Right forelimb (tissue), 1 donor: ENCODE data around the gene GRIN2C.

ENCODE experiments used
- DNase-seq: peaks from one replicate; pipeline ENCODE4 v3.0.0-alpha.2; 2018

The GRIN2C gene

DNA sequence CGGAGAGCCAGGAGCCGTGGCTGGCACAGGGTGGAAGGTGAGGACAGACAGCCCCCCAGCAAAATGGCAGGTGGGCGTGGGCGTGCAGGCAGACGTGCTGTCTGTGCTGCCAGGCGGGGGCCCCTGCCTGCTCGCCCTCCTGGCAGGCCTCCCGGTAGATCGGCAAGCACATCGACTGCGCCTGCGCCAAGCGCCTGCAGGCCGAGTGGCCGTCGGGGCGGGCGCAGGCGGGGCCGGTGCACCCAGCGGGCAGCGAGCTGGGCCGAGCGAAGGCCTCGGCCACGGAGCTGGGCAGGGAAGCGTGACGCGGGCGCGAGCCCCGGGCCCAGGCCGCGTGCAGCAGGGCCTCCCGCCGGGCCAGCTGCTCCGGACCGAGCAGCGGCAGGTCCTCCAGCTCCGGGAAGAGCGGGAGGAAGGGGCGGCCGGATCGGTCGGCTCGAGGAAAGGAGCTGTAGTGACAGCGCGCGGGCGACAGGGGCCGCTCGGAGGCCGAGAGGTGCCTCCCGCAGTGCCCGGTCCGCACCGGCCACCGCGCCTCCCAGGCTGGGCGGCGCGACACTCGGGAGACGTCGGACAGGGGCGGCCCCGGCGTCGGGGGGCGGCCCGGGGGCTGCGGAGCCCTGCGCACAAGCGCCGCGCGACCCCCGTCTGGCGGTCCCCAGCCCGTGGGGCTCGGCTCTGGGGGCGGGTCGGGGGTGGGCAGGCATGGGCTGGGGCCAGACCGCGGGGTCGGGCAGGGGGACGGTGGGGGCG is 16.9 kb downstream of the GRIN2C start:
- peak; percentile 85 for DNase-seq

DNA sequence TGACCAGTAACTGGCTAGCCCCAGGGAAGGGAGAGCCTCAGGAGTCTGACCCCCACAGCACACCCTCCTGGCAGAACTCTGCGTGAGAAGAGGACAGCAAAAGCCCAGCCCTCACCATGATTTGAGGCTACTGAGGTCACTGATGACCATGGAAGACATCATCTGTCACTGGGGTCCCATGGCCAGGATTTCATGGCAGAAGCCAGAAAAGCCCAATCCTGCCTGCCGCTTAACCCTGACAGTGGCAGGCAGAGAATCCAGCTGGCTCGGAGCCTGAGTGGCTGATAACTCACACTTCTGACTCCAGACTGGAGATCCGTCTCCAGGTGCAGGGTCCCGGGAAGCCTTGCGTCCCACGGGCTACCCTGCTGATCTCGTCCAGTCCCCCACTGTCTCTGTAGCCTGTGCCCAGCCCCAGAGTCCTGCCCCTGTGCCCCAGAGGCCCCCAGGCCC is 17.5 kb downstream of the GRIN2C start:
- no peak for DNase-seq

DNA sequence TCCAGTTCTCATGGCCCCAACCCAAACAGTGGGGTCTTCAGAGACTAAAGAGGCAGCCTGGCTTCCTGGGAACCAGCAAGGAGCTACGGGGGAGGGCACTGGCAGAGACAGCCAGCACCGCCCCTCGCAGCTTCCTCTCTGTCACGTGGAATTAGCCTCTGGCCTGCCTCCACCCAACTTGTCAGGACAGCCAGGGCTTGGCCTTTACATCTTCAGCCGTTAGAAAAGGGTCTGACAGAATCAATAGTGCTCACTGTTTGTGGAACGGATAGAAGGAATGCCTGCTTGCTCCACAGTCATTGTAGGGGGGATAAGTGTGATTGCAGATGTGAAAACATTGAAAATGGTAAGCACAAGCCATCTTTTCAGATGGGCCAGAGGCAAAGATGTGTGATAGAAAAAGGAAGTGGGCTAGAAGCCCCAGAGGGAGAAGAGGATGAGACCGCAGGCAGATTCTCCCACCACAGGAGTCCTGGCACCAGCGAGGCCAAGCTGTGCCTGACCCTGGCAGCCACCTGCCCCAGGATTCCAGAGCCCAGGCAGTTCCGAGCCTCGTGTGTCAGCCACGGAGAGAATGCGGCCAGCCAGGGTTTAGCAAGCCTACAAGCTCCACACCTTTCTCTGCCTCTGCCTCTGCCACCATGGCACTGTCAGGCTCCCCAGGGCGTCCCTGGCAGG is 18.6 kb downstream of the GRIN2C start:
- DNase-seq = peak; percentile 73

DNA sequence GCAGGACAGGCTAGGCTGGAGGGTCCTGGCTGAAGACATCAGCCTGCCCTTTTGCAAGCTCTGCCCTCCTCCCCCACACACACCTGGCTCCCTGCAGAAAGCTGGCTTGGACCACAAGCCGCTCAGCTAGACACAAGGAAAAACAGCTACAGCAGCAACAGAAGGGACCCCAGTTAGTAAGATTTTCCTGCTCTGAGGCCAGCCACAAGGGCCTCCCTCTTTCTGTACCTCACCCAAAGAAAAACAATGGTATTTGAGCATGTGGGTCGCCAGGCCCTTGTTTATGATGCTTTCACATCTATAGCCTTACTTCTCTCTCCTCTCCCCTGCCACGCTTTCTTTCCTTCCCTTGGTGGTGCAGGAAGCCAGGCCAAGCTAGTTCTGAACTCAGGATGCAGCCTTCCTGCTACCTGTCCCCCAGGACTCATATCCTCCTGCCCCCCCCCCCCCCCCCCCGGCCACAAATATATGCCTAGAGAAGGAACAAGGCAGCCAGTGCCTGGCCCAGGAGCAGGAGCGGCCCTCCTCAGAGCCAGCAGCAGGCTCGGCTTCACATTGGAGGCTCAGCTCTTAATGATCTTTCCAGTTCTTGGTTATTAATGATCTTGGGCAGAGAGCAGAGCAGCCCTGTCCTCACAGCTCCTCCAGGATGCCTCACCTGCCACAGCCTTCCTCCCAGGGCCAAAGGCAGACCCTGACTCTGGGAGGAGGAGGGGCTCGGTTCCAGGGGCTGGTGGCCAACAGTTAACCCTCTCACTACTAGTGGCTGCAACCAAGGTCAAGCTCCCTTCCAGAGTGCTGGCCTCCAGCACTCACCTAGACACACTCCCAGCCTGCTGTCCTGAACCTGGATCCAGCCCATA is 19.5 kb downstream of the GRIN2C start:
- DNase-seq = peak; percentile 69

DNA sequence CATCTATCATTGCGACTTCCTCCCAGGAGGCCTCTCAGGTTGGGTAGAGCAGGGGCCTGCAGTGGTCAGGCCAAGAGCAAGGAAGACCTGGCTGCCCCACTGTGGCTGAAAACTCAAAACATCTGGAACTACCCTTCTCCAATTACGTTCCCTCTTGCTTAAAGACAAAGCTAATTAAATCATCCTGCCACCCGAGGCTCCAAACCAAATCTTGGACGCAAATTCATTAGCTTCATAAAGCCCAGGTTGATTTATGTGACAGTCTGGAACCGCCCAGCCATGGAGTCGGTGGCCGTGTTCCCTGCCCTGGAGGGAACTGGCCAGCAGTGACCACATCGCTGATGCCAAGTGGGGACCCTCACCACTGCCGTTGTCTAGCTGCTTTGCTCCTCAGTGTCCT is 21.4 kb downstream of the GRIN2C start:
- DNase-seq = no peak

DNA sequence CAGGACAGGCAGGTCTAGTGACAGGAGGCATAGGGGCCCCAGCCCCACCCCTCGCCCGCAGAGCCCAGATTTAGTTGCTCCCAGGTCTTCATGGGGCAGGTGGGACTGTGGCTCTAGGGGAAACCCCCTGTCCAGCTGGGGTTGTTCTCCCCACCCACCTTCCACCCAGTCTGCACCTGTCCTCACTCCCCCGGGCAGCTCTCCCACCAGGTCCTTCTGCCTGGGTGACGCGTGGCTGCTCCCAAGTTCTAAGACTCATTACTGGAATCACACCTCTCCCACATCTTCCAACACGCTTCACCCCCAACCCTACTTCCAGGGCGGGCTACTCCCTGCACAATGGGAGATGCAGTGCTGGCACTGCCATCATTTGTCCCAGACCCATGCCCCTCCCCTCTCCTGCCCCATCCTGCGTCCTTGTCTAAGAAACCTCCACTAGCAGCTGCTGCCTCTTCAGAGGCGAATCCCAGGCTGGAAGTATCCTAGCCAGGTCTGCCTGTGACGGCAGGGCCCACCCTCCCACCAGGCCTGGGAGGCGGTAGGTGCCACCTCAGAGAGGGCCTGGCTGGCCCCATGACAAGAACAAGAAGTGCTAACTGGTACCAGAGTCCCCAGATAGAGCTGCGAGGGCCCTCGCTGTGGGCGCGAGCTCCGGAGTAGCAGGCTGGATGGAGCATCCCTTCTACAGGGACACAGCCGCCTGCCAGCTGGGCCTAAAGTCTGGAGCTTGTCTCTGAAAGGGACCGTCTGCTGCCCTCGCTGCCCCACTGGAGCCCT is 22.8 kb downstream of the GRIN2C start:
- DNase-seq = no peak

DNA sequence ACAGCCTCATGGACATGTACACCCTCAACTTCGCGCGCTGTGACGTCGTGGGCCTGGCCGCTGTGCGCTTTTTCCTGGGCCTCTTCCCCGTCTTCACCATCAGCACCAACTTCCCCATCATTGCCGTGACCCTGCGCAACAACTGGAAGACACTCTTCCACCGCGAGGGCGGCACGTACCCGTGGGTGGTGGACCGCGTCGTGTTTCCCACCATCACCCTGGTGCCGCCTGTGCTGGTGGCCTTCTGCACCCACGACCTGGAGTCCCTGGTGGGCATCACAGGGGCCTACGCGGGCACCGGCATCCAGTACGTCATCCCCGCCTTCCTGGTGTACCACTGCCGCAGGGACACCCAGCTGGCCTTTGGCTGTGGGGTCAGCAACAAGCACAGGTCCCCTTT is 23.5 kb downstream of the GRIN2C start:
- no peak for DNase-seq

DNA sequence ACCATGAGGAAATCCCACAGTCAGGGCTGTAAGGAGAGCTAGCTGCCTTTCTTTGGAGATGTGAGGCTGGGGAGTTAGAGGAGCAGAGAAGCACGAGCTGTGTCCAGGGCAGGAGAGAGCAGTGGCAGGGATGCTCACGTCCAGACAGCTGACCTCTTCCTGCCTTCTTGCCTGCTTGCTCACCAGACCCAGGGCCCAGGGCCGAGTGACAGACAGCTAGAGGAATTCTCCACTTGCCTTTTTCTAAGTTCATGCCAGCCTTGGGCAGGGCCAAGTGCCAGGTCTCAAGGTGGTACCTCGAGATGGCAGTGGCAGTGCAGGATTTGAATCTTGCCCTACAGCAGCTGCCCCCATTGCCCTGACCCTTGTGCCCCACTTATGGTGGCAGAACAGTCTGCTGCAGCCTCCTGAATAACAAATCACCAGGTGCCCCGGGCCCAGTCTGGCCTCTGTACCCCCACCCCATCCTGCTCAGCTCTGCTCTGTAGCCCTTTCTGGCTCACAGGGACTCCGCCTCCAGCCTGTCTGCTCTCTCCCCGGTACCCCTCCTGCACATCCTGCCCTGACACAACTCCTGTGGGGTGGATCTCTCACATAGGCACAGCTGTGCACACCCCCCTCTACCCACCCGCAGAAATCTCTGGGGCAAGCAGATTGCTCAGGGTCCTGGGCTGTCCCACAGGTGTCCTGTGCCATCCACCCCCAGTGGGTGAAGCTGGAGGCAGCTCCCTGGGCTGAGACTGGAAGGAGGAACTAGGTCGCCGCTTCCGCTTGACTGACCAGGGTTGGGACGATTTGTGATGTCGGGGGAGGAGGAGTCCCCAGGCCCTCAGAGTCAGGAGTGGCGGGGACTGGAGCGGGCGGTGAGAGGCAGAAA is 25.9 kb downstream of the GRIN2C start:
- no peak for DNase-seq

DNA sequence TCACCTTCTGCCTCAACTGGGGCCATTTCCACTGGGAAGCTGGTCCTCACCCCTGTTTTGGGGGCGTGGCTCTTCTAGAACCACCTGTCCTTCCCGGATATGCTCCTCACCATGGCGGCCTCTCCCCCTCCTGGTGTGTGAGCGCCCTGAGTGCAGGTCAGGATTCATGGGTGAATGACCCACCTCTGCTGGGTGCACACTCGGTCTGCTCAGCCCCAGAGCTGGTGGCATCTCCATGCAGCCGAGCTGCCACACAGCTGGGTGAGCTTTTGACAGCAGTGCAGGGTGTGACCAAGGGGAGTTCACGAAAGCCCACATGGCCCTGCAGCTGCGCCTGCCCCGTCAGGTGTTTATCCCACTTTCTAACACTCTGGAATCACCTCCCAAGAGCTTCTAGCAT is 27.3 kb downstream of the GRIN2C start:
- DNase-seq = no peak

DNA sequence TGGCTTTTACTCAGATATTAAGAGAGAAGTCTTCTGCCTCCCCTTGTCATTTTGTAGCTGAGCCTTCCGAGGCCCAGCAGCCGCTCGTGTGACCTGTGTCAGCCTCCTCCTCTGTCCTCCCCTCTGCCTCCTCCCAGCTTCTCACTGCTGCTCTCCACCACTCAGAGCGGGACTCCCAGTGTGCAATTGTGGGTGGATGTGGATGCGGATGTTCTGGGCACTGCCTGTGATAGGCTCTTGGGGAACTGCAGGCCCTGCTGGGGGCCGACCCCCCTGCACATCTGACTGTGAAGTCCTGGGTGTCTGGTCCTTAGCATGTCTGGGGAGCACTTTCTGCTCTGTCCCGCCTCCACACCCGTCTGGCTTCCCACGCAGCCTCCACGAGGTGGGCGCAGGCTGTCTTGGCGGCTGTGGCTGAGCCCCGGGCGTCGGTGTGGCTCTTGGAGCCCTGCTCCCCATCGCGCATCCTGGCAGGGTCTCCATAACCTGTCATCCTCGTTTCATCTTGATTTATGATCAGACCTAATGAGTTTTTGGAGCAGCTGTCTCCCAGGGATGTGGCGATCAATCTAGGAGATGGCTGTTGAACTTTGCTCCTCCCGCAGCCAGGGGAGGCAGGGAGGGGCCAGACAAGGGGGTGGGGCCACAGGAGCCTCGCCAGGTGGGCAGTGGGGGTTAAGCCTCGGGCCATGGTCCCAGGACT is 28.1 kb downstream of the GRIN2C start:
- DNase-seq = no peak

DNA sequence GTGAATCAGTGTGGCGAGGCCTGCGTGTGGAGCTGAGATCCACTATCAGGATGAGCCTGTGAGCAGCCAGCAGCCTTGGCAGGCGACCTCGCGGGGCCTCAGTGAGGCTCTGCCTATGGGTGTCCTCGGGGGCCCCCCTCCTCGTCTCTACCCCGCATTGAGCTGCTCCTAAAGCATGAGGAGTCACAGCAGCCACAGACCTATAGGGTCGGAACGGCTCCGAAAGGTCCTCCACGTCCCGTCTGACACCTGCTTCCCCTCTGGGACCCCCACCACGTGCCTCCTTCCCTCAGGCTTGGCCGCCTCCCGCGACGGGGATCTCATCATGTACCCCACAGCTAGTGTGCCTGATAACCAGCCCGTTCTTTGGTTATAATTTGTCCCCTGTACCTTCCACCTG is 28.8 kb downstream of the GRIN2C start:
- DNase-seq = no peak

DNA sequence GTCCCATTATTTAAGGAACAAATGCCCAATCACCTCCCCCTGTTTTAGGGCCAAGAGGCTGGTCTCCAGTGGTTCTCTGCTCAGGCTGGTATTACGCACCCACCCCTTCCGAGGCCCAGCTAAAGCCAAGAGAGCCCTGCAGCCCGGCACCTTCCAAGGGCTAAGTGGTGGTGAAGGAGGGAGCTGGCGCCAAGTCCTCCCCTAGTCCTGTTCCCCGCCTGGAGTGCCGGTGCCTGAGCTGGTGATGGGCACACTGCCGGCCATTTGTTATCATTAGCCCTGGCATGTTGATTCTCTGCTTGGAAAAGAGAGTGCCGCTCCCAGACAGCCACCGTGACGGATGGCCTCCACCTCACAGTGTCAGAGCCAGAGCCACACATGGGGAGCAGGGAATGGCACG is 31.9 kb downstream of the GRIN2C start:
- DNase-seq = no peak

DNA sequence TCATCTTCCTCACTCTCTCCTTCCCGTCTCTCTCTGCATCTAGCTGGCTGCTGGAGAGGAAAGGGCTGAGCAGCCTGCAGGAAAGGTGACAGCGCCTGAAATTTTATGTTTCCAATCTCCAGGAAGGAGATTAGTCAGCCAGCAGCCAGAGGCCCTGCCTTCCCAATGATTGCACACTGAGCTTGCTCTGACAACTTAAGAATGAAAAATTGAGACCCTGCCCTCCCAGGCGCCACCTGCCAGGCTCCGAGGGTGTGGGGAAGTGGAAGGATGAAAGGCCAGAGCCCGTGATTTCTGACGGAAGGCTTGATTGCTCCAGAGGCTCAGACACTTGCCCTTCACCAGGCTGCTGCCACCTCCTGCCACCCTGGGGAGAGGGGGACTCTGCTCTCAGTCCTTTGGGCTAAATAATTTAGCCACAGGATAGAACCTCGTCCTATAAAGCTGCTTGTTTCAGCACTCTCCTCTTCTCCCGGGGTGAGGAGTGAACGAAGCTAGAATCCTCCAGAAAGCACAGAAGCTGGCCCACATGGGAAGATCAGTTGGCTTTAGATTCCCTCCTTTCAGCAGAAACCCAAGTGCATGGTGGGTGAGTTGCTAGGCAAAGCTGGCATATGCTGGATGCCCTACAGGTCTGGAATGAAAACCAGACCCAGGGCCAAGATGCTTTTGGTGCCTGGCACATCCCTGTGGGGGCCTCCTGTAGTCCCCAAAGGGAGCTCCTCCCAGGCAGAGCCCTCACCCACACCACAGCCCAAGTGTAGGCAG is 33.5 kb downstream of the GRIN2C start:
- DNase-seq = no peak

DNA sequence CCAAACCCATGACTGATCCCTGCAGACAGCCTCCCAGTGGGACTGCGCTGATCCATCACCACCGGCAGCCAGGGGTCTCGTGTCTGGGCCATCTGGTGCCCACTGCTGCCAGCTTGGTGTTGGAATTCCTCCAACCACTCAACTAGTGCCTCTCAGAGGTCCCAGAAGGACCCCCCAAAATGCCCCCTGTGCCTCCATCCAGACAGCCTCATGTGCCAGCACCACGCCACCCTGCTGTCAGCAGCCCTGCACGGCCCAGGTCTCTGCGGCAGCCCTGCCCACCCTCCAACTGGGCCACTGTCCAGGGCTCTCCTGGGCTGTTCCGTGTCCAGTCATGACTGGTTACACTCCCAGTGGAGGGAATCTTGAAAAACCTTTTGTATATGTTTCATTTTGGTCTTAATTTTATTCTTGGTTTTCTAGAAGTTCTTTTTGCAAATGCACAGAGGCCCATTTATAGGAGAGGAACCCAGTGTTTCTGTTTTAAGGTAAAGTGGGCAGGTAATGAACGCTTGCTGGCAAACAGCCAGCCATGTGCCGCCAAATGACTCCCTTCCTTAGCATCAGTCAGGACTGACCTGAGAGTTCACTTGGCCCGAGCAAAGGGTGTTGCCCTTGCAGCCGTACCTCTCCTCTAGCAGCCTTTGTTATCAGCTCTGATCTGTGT is 34.6 kb downstream of the GRIN2C start:
- no peak for DNase-seq

DNA sequence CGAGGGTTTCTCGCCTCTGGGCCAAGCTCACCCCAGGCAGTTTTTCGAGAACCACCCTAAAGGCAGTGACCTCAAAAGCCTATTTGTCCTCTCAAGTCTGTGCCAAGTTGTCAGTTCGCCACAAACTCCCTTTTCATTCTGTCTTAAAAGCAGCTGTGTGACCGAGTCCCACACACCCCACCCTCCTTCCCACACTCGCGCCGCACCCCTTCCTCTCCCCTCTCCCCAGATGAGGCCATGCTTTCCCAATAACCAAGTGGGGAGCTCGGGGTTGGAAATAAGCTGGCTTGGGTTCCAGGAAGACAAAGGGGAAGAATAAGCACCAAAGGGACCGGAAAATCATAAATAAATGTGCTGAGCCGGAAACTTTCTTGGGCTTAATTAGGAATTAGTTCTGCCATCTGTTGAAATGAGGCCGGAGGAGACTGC is 36.7 kb downstream of the GRIN2C start:
- peak; percentile 63 for DNase-seq

DNA sequence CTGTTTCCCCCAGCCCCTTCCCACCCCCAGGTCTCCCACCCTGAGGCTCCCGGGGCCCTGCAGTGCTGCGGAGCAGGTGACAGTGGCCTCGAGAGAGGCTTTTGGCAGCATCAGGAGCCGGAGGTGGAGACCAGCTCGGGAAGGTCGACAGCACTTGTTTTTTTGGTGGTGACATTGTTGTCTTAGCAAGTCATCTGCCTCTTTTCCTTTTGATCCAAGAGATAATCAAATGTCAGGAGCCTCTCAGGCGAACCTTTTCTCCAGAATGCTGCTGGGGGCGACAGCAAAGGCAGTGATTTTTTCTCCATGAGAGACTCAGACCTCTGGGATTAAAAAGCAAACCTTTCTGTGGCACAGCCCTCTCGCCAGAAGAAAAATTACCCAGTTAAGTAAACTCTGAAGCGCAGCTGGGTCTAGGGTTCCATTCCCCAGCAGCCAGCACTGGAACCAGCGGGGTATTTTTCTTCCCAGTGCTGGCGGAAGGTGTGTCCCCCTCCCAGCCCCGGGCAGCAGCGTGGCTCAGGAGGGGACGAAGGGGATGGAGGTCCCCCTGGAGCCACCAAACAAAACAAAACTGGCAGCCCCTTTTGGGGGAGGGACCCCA is 37.2 kb downstream of the GRIN2C start:
- no peak for DNase-seq

DNA sequence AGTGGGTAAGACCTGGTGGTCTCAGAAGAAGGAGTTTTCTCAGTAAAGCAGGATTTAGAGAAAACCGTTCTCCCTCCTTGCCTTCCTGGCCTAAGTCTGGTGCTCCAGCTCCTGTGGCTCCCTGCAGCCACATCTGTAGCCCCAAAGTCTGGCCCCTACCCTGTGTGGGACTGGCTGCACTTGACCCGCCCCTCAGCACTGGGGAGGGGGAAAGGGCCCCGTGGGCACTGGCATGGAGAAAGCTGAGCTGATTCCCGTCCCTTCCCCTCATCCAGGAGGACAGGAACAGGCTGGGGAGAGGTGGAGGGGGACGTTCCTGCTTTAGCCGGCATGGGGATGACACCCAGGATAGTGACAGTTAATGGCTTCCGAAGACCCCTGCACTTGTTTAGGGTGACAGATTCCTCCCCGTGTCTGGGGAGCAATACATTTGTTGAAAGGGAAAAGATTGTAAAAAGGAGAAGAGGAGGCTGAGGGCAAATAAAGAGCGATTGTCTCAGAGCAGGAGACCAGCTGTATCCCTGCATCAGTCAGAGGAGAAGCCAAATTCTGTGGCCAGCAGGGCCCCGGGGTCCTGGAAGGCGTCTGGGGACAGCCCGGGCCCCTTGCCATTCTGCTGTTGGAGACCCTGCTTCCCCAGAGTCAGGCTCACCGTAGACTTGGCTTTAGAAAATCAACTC is 37.9 kb downstream of the GRIN2C start:
- DNase-seq = no peak

DNA sequence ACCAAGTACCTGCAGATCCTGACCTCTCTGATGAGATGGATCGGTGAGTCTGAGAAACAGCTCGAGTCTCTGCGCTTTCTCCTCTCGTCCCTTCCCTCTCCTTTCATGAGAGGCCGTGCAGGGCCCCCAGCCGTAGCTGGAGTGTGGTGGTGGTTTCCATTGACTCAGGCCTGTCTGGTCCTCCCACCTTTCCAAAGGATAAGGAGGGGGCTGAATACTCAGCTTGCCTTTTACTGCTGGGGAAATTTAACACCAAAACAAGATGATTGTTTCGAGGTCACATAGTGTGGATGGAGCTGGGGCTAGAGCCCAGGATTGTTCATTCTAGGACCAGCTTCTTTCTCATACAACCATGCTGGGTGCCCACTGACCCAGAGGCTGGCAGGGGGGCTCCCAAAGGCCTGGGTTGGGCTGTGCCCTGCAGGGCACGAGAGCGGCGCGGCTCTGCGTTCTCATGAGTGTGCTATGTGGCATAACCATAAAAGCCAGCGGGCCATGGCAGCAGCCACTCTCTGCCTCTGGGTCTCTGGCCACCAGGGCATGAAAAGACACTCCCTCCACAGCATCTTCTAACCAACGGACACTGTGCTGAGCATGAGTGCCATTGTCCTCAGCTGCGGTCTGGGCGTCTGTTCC is 39.8 kb downstream of the GRIN2C start:
- no peak for DNase-seq
